ENCODE measurements around the gene DENND4B. TPM values are rescaled to one million over a fixed set of nuclear protein-coding genes. Genes with fewer than 3 reads are reported as not detected.

Gene DENND4B
- total RNA-seq, 1 experiment from 2014 or later, result 9.3 TPM

GRCh38 chr1:153940756-153941155 lies 5.8 kb downstream of the DENND4B start:
- H3K27me3 ChIP-seq, result no peaks in the 10 kb centered on the region
- no peak for DNase-seq
- H3K9me3 ChIP-seq, result no peaks in the 10 kb centered on the region
- H3K4me3 ChIP-seq, result no peak overlapping the region
- H3K36me3 ChIP-seq, result peaks cover 60% of the 10 kb centered on the region

GRCh38 chr1:153939476-153939875 lies 7.0 kb downstream of the DENND4B start:
- Histone ChIP-seq H3K36me3 (peaks cover 66% of the 10 kb centered on the region), H3K9me3 (no peaks in the 10 kb centered on the region), H3K4me3 (no peak overlapping the region), H3K27me3 (no peaks in the 10 kb centered on the region)
- DNase-seq, result no peak

- Histone ChIP-seq H3K27me3 (no peaks in the 10 kb centered on the region), H3K4me3 (no peak overlapping the region), H3K36me3 (peaks cover 68% of the 10 kb centered on the region), H3K9me3 (no peaks in the 10 kb centered on the region)
- DNase-seq, result no peak
Measured at GRCh38 chr1:153938996-153939395, 7.5 kb downstream of the DENND4B start.

- peaks cover 57% of the 10 kb centered on the region for H3K36me3 ChIP-seq
- H3K9me3 ChIP-seq, result no peaks in the 10 kb centered on the region
- no peaks in the 10 kb centered on the region for H3K27me3 ChIP-seq
- H3K4me3 ChIP-seq, result no peak overlapping the region
- no peak for DNase-seq
Measured at GRCh38 chr1:153937331-153937730, 9.2 kb downstream of the DENND4B start.

GRCh38 chr1:153936011-153936802 lies 10.3 kb downstream of the DENND4B start:
- peaks cover 54% of the 10 kb centered on the region for H3K36me3 ChIP-seq
- no peak overlapping the region for H3K4me3 ChIP-seq
- DNase-seq, result no peak
- H3K27me3 ChIP-seq, result no peaks in the 10 kb centered on the region
- H3K9me3 ChIP-seq, result no peaks in the 10 kb centered on the region

DNA sequence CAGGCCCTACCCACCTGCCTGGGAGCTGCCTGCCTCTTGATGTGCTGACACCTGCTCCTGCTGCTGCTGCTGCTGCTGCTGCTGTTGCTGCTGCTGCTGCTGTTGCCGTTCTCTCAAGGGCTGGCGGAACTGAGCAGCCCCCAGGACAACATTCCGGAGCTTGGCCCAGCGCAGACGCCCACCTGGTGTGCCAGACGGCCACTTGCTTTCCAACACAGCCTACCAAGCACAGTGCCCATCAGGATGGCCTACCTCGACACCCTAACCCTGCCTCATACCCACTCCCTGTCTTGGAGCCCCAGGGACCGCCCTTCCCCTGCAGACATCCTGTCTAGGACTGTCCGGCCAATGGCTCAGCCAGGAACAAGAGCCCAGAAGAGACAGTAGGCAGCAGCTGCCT lies 11.8 kb downstream of the DENND4B start:
- DNase-seq, result no peak
- H3K36me3 ChIP-seq, result peaks cover 55% of the 10 kb centered on the region
- no peaks in the 10 kb centered on the region for H3K9me3 ChIP-seq
- H3K27me3 ChIP-seq, result no peaks in the 10 kb centered on the region
- no peak overlapping the region for H3K4me3 ChIP-seq

DNA sequence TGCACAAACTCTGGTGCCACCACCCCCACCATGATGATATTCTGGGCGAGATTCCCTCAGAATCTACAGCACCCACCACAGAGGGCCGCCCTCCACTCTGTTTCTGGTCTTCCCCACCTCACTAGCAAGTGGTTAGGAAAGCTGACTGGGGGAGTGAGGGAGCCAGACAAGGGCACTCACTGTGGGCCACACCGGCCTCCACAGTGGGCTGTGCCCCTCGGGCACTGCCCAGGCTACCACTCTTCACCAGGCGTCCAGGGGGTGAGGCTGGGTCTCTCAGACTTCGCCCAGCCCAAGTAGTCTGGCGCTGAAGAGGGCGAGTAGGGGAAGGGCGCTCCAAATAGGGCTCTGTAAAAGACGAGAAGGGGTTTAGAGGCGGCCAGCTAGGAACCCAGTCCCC lies 12.6 kb downstream of the DENND4B start:
- H3K9me3 ChIP-seq, result no peaks in the 10 kb centered on the region
- peaks cover 53% of the 10 kb centered on the region for H3K36me3 ChIP-seq
- no peak for DNase-seq
- H3K27me3 ChIP-seq, result no peaks in the 10 kb centered on the region
- H3K4me3 ChIP-seq, result no peak overlapping the region

DNA sequence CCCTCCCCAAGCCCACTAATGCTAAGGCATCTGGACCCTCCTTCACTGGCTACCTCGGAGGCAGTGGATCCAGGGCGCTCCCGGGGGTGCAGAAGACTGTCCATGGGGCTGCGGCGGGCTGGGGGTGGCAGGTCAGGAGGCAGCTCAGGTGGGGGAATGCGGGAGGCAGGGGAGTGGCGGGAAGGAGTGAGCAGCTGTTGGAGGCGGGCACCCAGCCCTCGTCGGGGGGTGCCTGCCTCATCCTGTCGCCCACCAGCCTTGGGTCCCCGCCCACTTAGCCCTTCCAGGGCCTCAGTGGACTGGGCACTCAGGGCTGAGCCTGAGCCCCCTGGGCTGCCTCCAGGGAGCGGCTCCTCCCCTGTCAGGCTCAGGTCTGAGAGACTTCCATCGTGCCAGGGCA lies 13.1 kb downstream of the DENND4B start:
- no peak for DNase-seq
- peaks cover 51% of the 10 kb centered on the region for H3K36me3 ChIP-seq

GRCh38 chr1:153932156-153933131 lies 14.1 kb downstream of the DENND4B start:
- H3K36me3 ChIP-seq, result peaks cover 45% of the 10 kb centered on the region
- H3K27me3 ChIP-seq, result no peaks in the 10 kb centered on the region
- H3K9me3 ChIP-seq, result no peaks in the 10 kb centered on the region
- no peak overlapping the region for H3K4me3 ChIP-seq
- DNase-seq, result no peak

More for the DNA sequence above, 13.1 kb downstream of the DENND4B start:
- H3K4me3 ChIP-seq, result no peak overlapping the region
- no peaks in the 10 kb centered on the region for H3K27me3 ChIP-seq
- H3K9me3 ChIP-seq, result no peaks in the 10 kb centered on the region

GRCh38 chr1:153929981-153930948 lies 16.3 kb downstream of the DENND4B start:
- no peak overlapping the region for H3K4me3 ChIP-seq
- H3K27me3 ChIP-seq, result no peaks in the 10 kb centered on the region
- H3K36me3 ChIP-seq, result peaks cover 24% of the 10 kb centered on the region
- DNase-seq, result no peak
- H3K9me3 ChIP-seq, result no peaks in the 10 kb centered on the region

GRCh38 chr1:153929426-153929825 lies 17.1 kb downstream of the DENND4B start:
- no peak for DNase-seq

GRCh38 chr1:153928791-153929341 lies 17.7 kb downstream of the DENND4B start:
- Histone ChIP-seq H3K27me3 (no peaks in the 10 kb centered on the region), H3K4me3 (no peak overlapping the region), H3K36me3 (peaks cover 16% of the 10 kb centered on the region), H3K9me3 (no peaks in the 10 kb centered on the region)
- peak; percentile 58 for DNase-seq

More at GRCh38 chr1:153929426-153929825, 17.1 kb downstream of the DENND4B start:
- no peaks in the 10 kb centered on the region for H3K27me3 ChIP-seq
- H3K4me3 ChIP-seq, result no peak overlapping the region
- no peaks in the 10 kb centered on the region for H3K9me3 ChIP-seq
- H3K36me3 ChIP-seq, result peaks cover 22% of the 10 kb centered on the region

DNA sequence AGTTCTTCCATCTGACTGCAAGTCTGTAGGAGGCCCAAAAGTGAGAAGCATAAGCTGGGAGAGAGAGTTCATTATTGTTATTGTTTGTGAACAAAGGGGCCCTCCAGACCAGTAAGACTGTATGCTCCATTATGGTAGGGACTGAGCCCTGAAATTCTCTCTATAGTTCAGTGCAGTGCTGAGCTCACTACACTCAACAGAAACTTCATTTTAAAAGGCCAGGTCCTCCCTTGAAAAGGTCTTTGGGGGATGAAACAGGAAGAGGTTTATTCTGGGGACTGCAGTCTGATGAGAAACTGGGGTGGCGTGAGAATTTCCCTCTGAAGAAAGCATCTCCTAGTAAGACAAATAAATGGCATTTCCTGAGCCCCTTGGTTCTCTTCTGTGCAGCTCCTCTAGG lies 18.3 kb downstream of the DENND4B start:
- no peaks in the 10 kb centered on the region for H3K27me3 ChIP-seq
- peaks cover 16% of the 10 kb centered on the region for H3K36me3 ChIP-seq
- no peak for DNase-seq
- no peaks in the 10 kb centered on the region for H3K9me3 ChIP-seq
- H3K4me3 ChIP-seq, result no peak overlapping the region

- peaks cover 12% of the 10 kb centered on the region for H3K36me3 ChIP-seq
- H3K4me3 ChIP-seq, result no peak overlapping the region
- no peaks in the 10 kb centered on the region for H3K27me3 ChIP-seq
- no peaks in the 10 kb centered on the region for H3K9me3 ChIP-seq
- no peak for DNase-seq
Measured at GRCh38 chr1:153926405-153926804, 20.1 kb downstream of the DENND4B start.

- no peaks in the 10 kb centered on the region for H3K9me3 ChIP-seq
- H3K4me3 ChIP-seq, result peak within 1 kb of the TSS; percentile 69
- DNase-seq, result peak; percentile 100
- peaks cover 8% of the 10 kb centered on the region for H3K36me3 ChIP-seq
- no peaks in the 10 kb centered on the region for H3K27me3 ChIP-seq
Measured at GRCh38 chr1:153922972-153923925, 23.3 kb downstream of the DENND4B start, which contains the start of gene GATAD2B. Gene GATAD2B, minus strand, starts transcription at chr1:153922972. Its CDS starts 94,625 bp downstream, at chr1:153828347.

All from MG63 (cell line).